GM21423 (cell line): ENCODE results near the gene CASP8.

ENCODE experiments used
- ATAC-seq: cut with Tn5 transposase; IDR thresholded peaks from one replicate; pipeline ENCODE4 v1.9.1; 2021; ENCODE audit warnings: mild to moderate bottlenecking, moderate library complexity; ENCODE audit not compliant: unreplicated experiment

The CASP8 gene

GRCh38 chr2:201329409-201329808, 69.1 kb downstream of the CASP8 start:
- no peak for ATAC-seq
